M059J (cell line): ENCODE results near the gene MTR. TPM values are rescaled to one million over a fixed set of nuclear protein-coding genes. Genes with fewer than 3 reads are reported as not detected.
A peak's percentile ranks its signal among the peaks of the same experiment; 100 is the strongest.
"Not testable (repeated sequence)": the region's sequence is repeated elsewhere in the genome, so short reads cannot be mapped to it uniquely, and the experiment has no call there.

Source experiments
- DNase-seq: peaks from one replicate; pipeline ENCODE4 v3.0.0-alpha.2; 2012; ENCODE audit warnings: low read depth
- total RNA-seq: library from RNA; depleted of rRNA; stranded (reverse); fragments of >200 nt; shearing (Covaris generic); gene quantifications from 2 replicates; pipeline ENCODE4 v1.2.3, GENCODE V29; 2014

Gene MTR
- total RNA-seq, 1 experiment from 2014 or later: 15.0 TPM

GRCh38 chr1:236830560-236830959 is 35.5 kb downstream of the MTR start:
- no peak for DNase-seq

GRCh38 chr1:236833575-236833974 is 38.5 kb downstream of the MTR start:
- DNase-seq: no peak

- DNase-seq: no peak
Measured at GRCh38 chr1:236834876-236835275, 39.8 kb downstream of the MTR start.

GRCh38 chr1:236835491-236835890 is 40.4 kb downstream of the MTR start:
- no peak for DNase-seq

GRCh38 chr1:236836157-236836556 is 41.1 kb downstream of the MTR start:
- no peak for DNase-seq

GRCh38 chr1:236837115-236837514 is 42.0 kb downstream of the MTR start:
- DNase-seq: no peak

- DNase-seq: no peak
Measured at GRCh38 chr1:236837897-236838296, 42.8 kb downstream of the MTR start.

GRCh38 chr1:236841341-236841740 is 46.2 kb downstream of the MTR start:
- DNase-seq: no peak

- DNase-seq: peak; percentile 72
Measured at GRCh38 chr1:236844499-236845271, 49.6 kb downstream of the MTR start.

- no peak for DNase-seq
Measured at GRCh38 chr1:236845830-236846229, 50.7 kb downstream of the MTR start.

- no peak for DNase-seq
Measured at GRCh38 chr1:236848274-236848923, 53.3 kb downstream of the MTR start.

GRCh38 chr1:236850077-236850979 is 55.2 kb downstream of the MTR start:
- DNase-seq: no peak

- DNase-seq: peak; percentile 13
Measured at GRCh38 chr1:236851871-236852270, 56.8 kb downstream of the MTR start.

GRCh38 chr1:236853921-236854604 is 59.0 kb downstream of the MTR start:
- peak; percentile 56 for DNase-seq

- peak; percentile 95 for DNase-seq
Measured at GRCh38 chr1:236854605-236854983, 59.5 kb downstream of the MTR start.

GRCh38 chr1:236856649-236857048 is 61.6 kb downstream of the MTR start:
- not testable (repeated sequence) for DNase-seq

- no peak for DNase-seq
Measured at GRCh38 chr1:236858165-236858564, 63.1 kb downstream of the MTR start.

- DNase-seq: no peak
Measured at GRCh38 chr1:236860101-236860500, 65.0 kb downstream of the MTR start.

GRCh38 chr1:236860674-236861073 is 65.6 kb downstream of the MTR start:
- no peak for DNase-seq

- no peak for DNase-seq
Measured at GRCh38 chr1:236861560-236862218, 66.6 kb downstream of the MTR start.

GRCh38 chr1:236862219-236862591 is 67.1 kb downstream of the MTR start:
- no peak for DNase-seq
